GM19193 (cell line): ENCODE data around the gene ATP9A.

Experiments
- POLR2A ChIP-seq: IDR thresholded peaks from 4 replicates; pipeline ENCODE4 v1.6.1; 2011; ENCODE audit not compliant: insufficient read depth, insufficient read length; ENCODE audit errors: extremely low read depth

Gene ATP9A, protein sequence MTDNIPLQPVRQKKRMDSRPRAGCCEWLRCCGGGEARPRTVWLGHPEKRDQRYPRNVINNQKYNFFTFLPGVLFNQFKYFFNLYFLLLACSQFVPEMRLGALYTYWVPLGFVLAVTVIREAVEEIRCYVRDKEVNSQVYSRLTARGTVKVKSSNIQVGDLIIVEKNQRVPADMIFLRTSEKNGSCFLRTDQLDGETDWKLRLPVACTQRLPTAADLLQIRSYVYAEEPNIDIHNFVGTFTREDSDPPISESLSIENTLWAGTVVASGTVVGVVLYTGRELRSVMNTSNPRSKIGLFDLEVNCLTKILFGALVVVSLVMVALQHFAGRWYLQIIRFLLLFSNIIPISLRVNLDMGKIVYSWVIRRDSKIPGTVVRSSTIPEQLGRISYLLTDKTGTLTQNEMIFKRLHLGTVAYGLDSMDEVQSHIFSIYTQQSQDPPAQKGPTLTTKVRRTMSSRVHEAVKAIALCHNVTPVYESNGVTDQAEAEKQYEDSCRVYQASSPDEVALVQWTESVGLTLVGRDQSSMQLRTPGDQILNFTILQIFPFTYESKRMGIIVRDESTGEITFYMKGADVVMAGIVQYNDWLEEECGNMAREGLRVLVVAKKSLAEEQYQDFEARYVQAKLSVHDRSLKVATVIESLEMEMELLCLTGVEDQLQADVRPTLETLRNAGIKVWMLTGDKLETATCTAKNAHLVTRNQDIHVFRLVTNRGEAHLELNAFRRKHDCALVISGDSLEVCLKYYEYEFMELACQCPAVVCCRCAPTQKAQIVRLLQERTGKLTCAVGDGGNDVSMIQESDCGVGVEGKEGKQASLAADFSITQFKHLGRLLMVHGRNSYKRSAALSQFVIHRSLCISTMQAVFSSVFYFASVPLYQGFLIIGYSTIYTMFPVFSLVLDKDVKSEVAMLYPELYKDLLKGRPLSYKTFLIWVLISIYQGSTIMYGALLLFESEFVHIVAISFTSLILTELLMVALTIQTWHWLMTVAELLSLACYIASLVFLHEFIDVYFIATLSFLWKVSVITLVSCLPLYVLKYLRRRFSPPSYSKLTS

GRCh38 chr20:51767867-51768758 lies at the start of gene ATP9A:
TSS of gene ATP9A (minus strand) at chr20:51768390. CDS start at chr20:51768369, 21 bp downstream.
- no peak for TF ChIP-seq POLR2A

DNA sequence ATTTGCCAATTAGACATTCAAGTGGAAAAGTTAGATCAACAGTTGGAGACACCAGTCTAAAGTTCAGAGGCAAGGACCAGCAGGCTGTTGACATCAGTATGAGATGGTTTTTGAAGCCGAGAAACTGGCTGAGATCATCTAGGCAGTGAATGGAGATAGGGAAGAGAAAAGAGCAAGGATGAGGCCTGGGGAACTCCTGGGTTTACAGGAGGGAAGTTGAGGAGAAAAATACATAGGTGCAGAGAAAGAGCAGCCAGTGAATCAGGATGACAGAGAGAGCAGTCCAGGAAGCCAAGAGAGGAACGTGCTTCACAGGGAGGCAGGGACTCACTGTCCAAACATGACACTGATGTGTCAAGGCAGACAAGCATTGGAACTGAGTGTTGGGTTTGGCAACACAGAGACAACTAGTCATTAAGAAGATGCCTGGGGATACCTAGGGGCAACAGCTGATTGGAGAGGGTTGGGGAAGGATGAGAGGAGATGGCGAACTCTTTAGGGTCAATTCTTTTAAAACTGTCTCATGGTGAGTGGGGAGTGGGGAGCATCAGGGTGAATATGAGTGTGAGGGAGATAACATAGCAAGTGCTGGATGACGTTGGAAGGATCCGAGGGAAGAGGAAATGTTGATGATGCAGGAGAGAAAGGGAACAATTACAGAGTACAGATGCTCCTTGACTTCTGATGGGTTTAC lies 47.3 kb upstream of the ATP9A start:
- no peak for TF ChIP-seq POLR2A

GRCh38 chr20:51812861-51813260 lies 44.7 kb upstream of the ATP9A start:
- no peak for TF ChIP-seq POLR2A

- no peak for TF ChIP-seq POLR2A
These were observed 43.4 kb upstream of the ATP9A start for GRCh38 chr20:51811514-51812128.

DNA sequence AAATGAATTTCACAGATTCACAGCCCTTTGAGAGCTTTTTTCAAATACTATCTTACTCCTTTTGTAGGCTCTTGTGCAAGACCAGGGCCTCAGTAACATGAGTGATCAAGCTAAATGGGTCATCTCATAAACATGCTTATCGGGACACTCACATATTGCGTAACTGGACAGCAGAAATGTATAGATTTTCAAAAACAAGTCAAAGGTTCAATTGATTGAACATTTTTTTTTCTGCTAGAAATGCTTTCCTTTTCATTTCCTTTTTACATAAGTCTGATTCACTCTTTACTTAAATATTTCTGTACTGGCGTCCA lies 42.8 kb upstream of the ATP9A start:
- TF ChIP-seq POLR2A, result no peak

DNA sequence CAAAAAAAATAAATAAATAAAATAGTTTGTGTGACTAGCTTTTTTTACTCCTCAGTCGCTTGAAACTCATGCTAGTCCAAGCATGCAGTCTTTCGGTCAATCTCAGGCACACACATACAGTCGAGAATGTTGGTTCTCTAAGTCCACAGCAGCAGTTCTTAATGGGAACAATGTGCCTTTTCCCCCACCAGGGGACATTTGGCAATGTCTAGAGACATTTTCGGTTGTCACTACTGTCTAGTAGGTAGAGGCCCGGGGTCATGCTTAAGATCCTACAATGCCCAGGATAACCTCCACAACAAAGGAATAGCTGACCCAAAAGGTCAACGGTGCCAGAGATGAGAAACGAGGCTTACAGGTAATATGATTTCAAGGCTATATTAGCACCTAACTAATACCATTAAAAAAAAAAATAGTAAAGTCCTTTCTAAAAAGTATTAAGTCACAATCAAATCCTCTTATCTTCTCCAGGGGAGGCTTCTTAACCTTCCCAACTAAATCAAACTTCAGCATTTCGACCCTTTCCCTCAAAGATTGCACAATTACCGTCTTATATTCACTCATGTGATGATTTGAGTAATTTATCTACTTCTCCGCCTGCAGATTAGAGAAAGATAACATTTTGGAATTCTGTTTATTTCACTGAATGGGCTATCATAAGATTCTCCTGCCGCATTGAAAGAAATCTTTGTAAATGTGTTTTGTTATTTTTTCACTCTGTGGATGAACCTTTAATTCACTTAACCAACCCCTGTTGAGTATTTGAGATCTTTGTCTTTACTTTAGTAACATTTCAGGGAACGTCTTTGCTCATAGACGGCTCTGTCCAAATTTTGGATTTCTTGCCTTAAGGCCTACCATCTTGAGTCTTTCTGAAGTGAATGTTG lies 42.2 kb upstream of the ATP9A start:
- TF ChIP-seq POLR2A, result no peak

DNA sequence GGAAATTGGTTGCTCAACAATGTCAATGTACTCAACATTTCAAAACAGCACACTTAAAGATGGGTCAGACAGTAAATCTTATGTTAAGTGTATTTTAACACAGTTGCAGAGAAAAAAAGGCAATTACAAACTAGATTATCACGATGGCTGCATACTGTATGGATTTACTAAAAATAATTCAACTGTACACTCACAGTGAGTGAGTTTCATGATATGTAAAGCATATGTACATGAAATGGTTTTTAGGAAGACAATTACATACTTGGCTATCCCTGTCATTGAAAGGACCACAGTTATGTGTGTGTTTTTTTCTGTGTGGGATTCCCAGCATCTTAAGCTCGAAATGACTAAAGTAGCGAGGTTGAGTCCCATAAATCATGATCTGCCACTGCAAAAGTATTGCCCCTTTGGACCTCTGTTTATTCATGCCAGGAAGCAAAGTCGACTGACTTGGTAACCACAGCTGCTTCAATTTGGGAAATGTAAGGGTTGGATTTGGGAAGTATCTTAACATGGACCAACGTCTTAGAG lies 39.6 kb upstream of the ATP9A start:
- no peak for TF ChIP-seq POLR2A

- no peak for TF ChIP-seq POLR2A
These were observed 36.6 kb upstream of the ATP9A start for GRCh38 chr20:51804754-51805153.

- TF ChIP-seq POLR2A, result no peak
These were observed 35.1 kb upstream of the ATP9A start for GRCh38 chr20:51803148-51803854.

DNA sequence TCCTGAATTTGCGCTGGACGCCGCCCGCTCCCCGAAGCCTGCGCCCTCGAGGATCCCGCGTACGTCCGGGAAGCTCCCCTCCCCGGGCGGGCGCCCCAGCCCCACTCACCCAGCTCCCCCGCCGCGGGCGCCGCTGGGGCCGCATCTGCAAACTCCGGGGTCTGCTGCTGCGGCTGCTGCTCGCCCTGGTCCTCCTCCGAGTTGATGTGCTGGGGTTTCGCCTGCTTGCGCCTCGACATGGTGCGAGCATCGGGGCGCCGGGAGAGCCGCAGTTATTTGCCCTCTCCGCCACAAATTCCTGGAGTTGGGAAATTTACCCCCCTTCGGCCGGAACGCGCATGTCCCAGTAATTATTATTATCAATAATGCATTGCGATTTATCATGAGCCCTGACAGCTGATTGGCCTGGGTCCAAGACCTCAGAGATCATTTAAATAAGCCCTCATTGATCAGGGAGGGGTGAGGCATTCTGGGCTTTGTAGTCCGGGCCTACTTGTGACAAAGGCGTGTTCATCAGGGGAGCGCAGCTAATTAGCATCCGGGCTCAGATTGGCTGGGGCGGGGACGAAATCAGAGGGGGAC lies 34.1 kb upstream of the ATP9A start, which contains the start of gene SALL4:
Gene SALL4 (minus strand): TSS at position 352 of the 582 bp plus-strand sequence. CDS start 113 bp downstream, at position 239.
- TF ChIP-seq POLR2A, result no peak

GRCh38 chr20:51801823-51802123 lies 33.6 kb upstream of the ATP9A start:
- TF ChIP-seq POLR2A, result no peak

DNA sequence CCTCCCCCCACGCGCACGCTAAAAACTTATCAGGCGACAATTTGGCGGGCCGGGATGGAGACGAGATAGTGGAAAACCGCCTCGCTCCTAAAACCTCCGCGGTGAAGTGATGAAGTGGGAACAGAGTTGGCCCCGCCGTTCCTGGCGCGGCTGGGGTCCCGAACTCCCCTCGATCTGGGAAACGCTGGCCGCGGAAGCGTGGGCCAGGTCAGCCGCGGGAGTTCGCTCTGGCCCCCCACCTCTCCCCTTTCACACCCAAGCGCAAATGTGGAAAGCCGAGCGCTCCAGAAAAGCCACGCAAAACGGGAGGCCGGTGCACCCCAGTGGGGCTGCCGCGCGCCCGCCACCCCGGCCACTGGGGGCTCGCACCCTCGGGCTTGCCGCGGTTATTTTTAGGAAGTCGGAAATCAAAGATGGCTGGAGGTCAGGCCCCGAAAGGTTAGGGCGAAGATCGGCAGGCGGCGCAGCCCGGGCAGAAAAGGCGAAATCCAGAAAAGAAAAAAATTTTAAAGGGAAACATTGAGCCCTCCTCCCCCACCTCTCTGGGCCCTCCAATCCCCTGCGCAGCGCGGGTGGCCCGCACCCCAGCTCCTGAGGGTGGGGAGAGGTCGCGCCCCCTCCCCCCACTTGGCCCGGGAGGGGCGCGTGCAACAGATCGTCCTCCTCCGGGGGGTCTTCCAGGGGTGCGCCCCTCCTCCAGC lies 33.1 kb upstream of the ATP9A start:
- TF ChIP-seq POLR2A, result no peak

DNA sequence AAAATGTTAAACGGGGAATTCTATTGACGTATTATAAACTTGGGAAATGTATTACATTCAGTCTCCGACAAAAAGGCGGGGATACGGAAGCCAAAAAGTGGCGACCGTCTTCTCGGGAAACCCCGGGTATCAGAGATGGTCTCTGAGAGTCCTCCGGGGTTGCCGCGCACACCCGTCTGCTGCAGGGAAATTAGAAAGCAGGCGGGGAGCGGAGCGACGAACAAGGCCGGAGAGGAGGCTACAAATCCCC lies 32.6 kb upstream of the ATP9A start:
- no peak for TF ChIP-seq POLR2A
